ENCODE results near the gene COTL1.

DNA sequence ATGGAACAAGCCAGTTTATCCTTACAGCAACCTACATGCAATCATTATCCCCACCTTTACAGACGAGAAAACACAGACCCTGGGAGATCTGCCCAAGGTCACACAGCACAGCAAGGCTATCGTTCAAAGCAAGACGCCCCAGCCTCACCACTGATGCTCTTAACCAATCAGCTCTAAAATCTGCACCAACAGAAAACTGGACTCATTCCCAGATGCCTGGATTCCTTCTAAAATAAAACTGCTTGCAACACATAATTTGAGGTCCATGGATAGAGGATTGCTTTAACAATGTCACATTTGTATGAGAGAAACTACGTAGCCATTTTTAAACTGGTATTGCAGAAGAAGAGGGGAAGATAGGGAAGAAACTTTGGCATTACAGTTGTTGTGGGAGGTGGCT is 6.8 kb downstream of the COTL1 start:
- TF ChIP-seq, protein P1, sequence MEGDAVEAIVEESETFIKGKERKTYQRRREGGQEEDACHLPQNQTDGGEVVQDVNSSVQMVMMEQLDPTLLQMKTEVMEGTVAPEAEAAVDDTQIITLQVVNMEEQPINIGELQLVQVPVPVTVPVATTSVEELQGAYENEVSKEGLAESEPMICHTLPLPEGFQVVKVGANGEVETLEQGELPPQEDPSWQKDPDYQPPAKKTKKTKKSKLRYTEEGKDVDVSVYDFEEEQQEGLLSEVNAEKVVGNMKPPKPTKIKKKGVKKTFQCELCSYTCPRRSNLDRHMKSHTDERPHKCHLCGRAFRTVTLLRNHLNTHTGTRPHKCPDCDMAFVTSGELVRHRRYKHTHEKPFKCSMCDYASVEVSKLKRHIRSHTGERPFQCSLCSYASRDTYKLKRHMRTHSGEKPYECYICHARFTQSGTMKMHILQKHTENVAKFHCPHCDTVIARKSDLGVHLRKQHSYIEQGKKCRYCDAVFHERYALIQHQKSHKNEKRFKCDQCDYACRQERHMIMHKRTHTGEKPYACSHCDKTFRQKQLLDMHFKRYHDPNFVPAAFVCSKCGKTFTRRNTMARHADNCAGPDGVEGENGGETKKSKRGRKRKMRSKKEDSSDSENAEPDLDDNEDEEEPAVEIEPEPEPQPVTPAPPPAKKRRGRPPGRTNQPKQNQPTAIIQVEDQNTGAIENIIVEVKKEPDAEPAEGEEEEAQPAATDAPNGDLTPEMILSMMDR (IDR thresholded peaks at IDR 0.05) = no peak
- no peak for TF ChIP-seq RAD21 (conservative IDR thresholded peaks at IDR 0.05 in 1 of 2, IDR thresholded peaks at IDR 0.05 in 1 of 2)
- TF ChIP-seq JUN (IDR thresholded peaks at IDR 0.05) = no peak
- no peak for TF ChIP-seq SREBF2 (IDR thresholded peaks at IDR 0.05)
- TF ChIP-seq NFE2L2 (conservative IDR thresholded peaks at IDR 0.05; ENCODE audit: low read length) = no peak
- TF ChIP-seq CHD2 (IDR thresholded peaks at IDR 0.05; ENCODE audit: low read length, partially characterized antibody) = no peak
- no peak for TF ChIP-seq RFX5 (IDR thresholded peaks at IDR 0.05)
- TF ChIP-seq ZSCAN20 (CRISPR knock-in tag; IDR thresholded peaks at IDR 0.05) = no peak
- TF ChIP-seq POLR2A (IDR thresholded peaks at IDR 0.05; ENCODE audit: low read length) = no peak
- TF ChIP-seq RARB (CRISPR knock-in tag; IDR thresholded peaks at IDR 0.05) = no peak
- no peak for TF ChIP-seq KDM5A (IDR thresholded peaks at IDR 0.05)
- TF ChIP-seq, protein P2, sequence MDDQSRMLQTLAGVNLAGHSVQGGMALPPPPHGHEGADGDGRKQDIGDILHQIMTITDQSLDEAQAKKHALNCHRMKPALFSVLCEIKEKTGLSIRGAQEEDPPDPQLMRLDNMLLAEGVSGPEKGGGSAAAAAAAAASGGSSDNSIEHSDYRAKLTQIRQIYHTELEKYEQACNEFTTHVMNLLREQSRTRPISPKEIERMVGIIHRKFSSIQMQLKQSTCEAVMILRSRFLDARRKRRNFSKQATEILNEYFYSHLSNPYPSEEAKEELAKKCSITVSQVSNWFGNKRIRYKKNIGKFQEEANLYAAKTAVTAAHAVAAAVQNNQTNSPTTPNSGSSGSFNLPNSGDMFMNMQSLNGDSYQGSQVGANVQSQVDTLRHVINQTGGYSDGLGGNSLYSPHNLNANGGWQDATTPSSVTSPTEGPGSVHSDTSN (IDR thresholded peaks at IDR 0.05) = no peak

Data from A549 (cell line).